Measurements from ENCODE around the gene ING2. TPM values are rescaled to one million over a fixed set of nuclear protein-coding genes. Genes with fewer than 3 reads are reported as not detected.
"Not testable (repeated sequence)": the region's sequence is repeated elsewhere in the genome, so short reads cannot be mapped to it uniquely, and the experiment has no call there.

Gene ING2, protein sequence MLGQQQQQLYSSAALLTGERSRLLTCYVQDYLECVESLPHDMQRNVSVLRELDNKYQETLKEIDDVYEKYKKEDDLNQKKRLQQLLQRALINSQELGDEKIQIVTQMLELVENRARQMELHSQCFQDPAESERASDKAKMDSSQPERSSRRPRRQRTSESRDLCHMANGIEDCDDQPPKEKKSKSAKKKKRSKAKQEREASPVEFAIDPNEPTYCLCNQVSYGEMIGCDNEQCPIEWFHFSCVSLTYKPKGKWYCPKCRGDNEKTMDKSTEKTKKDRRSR
- 17.0 TPM for polyA plus RNA-seq (2013, experiment 1 of 2)
- 19.0 TPM for polyA plus RNA-seq (2013, experiment 2 of 2)

DNA sequence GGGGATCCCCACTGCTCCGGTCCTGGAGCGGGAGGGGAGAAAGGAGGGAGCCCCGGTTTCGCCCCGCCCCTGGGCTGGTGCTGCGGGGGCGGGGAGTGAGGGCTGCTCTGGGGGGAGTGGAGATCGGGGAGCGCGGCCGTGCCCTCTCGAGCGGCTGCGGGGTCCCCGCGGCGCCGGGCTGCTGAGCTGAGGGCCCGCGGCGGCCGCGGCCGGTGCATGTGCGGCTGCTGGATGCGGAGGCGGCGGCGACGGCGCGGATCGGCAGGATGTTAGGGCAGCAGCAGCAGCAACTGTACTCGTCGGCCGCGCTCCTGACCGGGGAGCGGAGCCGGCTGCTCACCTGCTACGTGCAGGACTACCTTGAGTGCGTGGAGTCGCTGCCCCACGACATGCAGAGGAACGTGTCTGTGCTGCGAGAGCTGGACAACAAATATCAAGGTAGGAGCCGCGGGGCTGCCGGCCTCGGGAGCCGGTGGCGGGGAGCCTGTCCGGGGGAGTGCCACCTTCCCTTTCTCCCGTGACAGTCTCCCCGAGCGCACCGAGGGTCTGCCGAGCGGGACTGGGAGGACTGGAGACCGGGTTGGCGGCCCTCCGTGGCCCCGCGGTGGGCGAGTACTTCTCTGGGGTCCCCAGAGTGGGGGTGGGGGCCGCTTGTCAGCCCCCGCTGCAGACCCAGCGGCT, at the start of gene ING2:
Gene ING2, plus strand, starts transcription at position 129 of the 681 bp plus-strand sequence. Its CDS starts 138 bp downstream, at position 267.
- Histone ChIP-seq H3K23ac (ENCODE audit: low read length) (peak within 1 kb of the TSS; percentile 15), H2BK15ac (replicated peaks; ENCODE audit: low read depth) (no peak within 1 kb of the TSS), H3K4me2 (ENCODE audit: low read length) (peak within 1 kb of the TSS; percentile 92), H3K27ac (ENCODE audit: low read depth, low read length) (peak within 1 kb of the TSS; percentile 100), H3K4me3 (ENCODE audit: low read length) (peak within 1 kb of the TSS; percentile 91), H3K27me3 (ENCODE audit: insufficient read depth, low read length, poor library complexity) (no peaks in the 10 kb centered on the region), H4K5ac (ENCODE audit: low read length) (no peak within 1 kb of the TSS), H3K36me3 (ENCODE audit: control insufficient read depth, insufficient read depth, low read length) (no peaks in the 10 kb centered on the region), H3K9ac (ENCODE audit: low read length) (peak within 1 kb of the TSS; percentile 93), H2BK120ac (ENCODE audit: low read depth, low read length) (peak within 1 kb of the TSS; percentile 69), H3K79me1 (ENCODE audit: low read length) (peaks cover 4% of the 10 kb centered on the region), H2AK5ac (ENCODE audit: low read length) (no peak within 1 kb of the TSS), H3K4me1 (ENCODE audit: control insufficient read depth, low read depth, low read length) (peaks cover 3% of the 10 kb centered on the region), H2BK5ac (ENCODE audit: low read length) (peak within 1 kb of the TSS; percentile 77), H3K4ac (ENCODE audit: low read depth, low read length) (peak within 1 kb of the TSS; percentile 89), H4K8ac (ENCODE audit: low read depth, low read length) (no peak within 1 kb of the TSS), H3K56ac (ENCODE audit: low read length) (peak within 1 kb of the TSS; percentile 96), H3K18ac (ENCODE audit: low read length) (peak within 1 kb of the TSS; percentile 94), H3K79me2 (ENCODE audit: control insufficient read depth, insufficient read depth, low read length) (peaks cover 5% of the 10 kb centered on the region)
- DNase-seq, result peak; percentile 77
- no CpG with 5 or more reads among the region's 68 CpGs for WGBS (ENCODE audit: extremely low coverage, insufficient coverage, low lambda C conversion rate)

DNA sequence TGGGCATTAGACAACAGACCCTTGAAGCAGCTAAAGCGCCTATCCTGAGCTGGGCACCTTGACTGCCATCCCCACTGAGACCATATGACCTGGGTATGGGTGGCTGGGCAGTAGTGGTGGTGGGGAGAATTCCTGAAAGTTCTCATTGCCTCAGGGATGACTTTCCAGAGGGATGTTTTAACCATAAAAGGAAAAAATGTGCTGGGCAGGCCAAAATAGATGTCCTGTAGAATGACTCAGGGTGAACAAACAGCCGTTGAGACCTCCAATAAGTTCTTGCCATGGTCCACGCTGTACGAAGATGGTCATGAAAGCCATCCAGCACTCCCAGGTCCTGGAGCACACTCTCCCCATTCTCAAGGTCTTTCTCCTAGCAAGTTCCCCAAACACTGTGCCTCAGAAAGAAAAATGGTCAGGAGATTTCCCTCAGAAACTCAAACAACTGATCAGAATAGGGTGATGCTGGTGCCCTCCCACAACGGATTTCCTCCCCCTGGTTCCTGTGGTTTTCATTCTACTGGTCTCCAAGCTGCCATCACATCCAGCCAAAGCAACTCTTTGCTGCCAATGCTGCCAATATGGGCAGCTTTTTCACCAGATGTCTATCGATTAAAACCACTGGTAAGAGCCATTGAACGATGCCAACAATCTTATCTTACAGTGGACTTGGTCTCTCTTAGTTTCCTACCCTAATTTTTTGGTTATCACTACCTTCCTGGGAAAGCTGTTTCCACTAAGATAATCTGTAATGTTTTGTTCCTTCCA, 49.2 kb upstream of the ING2 start:
- WGBS (ENCODE audit: extremely low coverage, insufficient coverage, low lambda C conversion rate), result no CpG with 5 or more reads among the region's 7 CpGs
- Histone ChIP-seq H2BK5ac (ENCODE audit: low read length) (no peak overlapping the region), H3K4me3 (ENCODE audit: low read length) (no peak overlapping the region), H3K4me2 (ENCODE audit: low read length) (no peak overlapping the region), H2BK15ac (replicated peaks; ENCODE audit: low read depth) (no peak overlapping the region), H3K18ac (ENCODE audit: low read length) (no peak overlapping the region), H3K27me3 (ENCODE audit: insufficient read depth, low read length, poor library complexity) (no peaks in the 10 kb centered on the region), H3K56ac (ENCODE audit: low read length) (no peak overlapping the region), H3K23ac (ENCODE audit: low read length) (no peak overlapping the region), H3K27ac (ENCODE audit: low read depth, low read length) (no peak overlapping the region), H3K79me1 (ENCODE audit: low read length) (no peaks in the 10 kb centered on the region), H2BK120ac (ENCODE audit: low read depth, low read length) (no peak overlapping the region), H3K36me3 (ENCODE audit: control insufficient read depth, insufficient read depth, low read length) (no peaks in the 10 kb centered on the region), H3K79me2 (ENCODE audit: control insufficient read depth, insufficient read depth, low read length) (no peaks in the 10 kb centered on the region), H3K4ac (ENCODE audit: low read depth, low read length) (no peak overlapping the region), H2AK5ac (ENCODE audit: low read length) (no peak overlapping the region), H3K9ac (ENCODE audit: low read length) (no peak overlapping the region), H4K8ac (ENCODE audit: low read depth, low read length) (no peak overlapping the region), H3K4me1 (ENCODE audit: control insufficient read depth, low read depth, low read length) (no peaks in the 10 kb centered on the region), H4K5ac (ENCODE audit: low read length) (no peak overlapping the region)
- no peak for DNase-seq

DNA sequence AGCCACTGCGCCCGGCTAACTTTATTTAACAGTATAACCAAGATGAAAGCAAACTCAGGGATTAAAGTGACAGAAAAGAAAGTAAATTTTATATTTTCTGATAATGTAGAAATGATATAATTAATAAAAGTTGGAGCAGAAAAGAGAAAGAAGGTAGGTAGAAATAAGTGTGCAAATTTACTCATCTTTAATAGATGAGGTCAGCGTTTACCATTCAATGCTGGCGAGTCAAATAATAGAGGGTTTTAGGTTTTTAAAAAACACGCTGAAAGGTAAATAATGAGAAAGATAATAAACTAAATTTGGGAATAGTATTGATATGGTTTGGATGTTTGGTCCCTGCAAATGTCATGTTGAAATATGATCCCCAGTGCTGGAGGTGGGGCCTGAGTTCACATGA, 46.9 kb upstream of the ING2 start:
- no peak for DNase-seq
- Histone ChIP-seq H3K27me3 (ENCODE audit: insufficient read depth, low read length, poor library complexity) (no peaks in the 10 kb centered on the region), H4K8ac (ENCODE audit: low read depth, low read length) (no peak overlapping the region), H3K79me2 (ENCODE audit: control insufficient read depth, insufficient read depth, low read length) (no peaks in the 10 kb centered on the region), H2BK5ac (ENCODE audit: low read length) (no peak overlapping the region), H3K56ac (ENCODE audit: low read length) (no peak overlapping the region), H3K4me3 (ENCODE audit: low read length) (no peak overlapping the region), H2AK5ac (ENCODE audit: low read length) (no peak overlapping the region), H2BK120ac (ENCODE audit: low read depth, low read length) (no peak overlapping the region), H3K9ac (ENCODE audit: low read length) (no peak overlapping the region), H3K18ac (ENCODE audit: low read length) (no peak overlapping the region), H2BK15ac (replicated peaks; ENCODE audit: low read depth) (no peak overlapping the region), H3K4me2 (ENCODE audit: low read length) (no peak overlapping the region), H3K79me1 (ENCODE audit: low read length) (no peaks in the 10 kb centered on the region), H3K4ac (ENCODE audit: low read depth, low read length) (no peak overlapping the region), H4K5ac (ENCODE audit: low read length) (no peak overlapping the region), H3K23ac (ENCODE audit: low read length) (no peak overlapping the region), H3K27ac (ENCODE audit: low read depth, low read length) (no peak overlapping the region), H3K4me1 (ENCODE audit: control insufficient read depth, low read depth, low read length) (no peaks in the 10 kb centered on the region), H3K36me3 (ENCODE audit: control insufficient read depth, insufficient read depth, low read length) (no peaks in the 10 kb centered on the region)
- WGBS (ENCODE audit: extremely low coverage, insufficient coverage, low lambda C conversion rate), result 0% methylated on average over 1 of the region's 5 CpGs

DNA sequence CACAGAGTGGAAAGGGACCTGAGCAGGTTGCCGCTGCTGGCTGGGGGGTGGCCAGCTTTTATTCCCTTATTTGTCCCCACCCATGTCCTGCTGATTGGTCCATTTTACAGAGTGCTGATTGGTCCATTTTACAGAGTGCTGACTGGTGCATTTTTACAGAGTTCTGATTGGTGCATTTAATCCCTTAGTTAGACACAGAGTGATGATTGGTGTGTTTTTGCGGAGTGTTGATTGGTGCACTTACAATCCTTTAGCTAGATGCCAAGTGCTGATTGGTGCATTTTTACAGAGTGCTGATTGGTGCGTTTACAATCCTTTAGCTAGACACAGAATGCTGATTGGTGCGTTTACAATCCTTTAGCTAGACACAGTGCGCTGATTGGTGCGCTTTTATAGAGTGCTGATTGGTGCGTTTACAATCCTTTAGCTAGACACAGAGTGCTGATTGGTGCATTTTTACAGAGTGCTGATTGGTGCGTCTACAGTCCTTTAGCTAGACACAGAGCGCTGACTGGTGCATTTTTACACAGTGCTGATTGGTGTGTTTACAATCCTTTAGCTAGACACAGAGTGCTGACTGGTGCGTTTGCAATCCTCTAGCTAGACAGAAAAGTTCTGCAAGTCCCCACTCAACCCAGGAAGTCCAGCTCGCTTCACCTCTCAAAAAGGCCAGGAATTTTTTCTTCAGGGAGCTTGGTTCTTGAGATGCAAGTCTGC, 40.8 kb upstream of the ING2 start:
- H2BK5ac ChIP-seq (ENCODE audit: low read length); H3K79me2 ChIP-seq (ENCODE audit: control insufficient read depth, insufficient read depth, low read length); H2AK5ac ChIP-seq (ENCODE audit: low read length); H3K27ac ChIP-seq (ENCODE audit: low read depth, low read length); H3K36me3 ChIP-seq (ENCODE audit: control insufficient read depth, insufficient read depth, low read length); H4K8ac ChIP-seq (ENCODE audit: low read depth, low read length); H3K27me3 ChIP-seq (ENCODE audit: insufficient read depth, low read length, poor library complexity); H3K4me3 ChIP-seq (ENCODE audit: low read length); H3K4ac ChIP-seq (ENCODE audit: low read depth, low read length); H3K79me1 ChIP-seq (ENCODE audit: low read length); H2BK120ac ChIP-seq (ENCODE audit: low read depth, low read length); H3K56ac ChIP-seq (ENCODE audit: low read length); H2BK15ac ChIP-seq (replicated peaks; ENCODE audit: low read depth); H4K5ac ChIP-seq (ENCODE audit: low read length); H3K18ac ChIP-seq (ENCODE audit: low read length); H3K4me2 ChIP-seq (ENCODE audit: low read length); H3K23ac ChIP-seq (ENCODE audit: low read length); H3K4me1 ChIP-seq (ENCODE audit: control insufficient read depth, low read depth, low read length); DNase-seq; H3K9ac ChIP-seq (ENCODE audit: low read length): not testable (repeated sequence)
- WGBS (ENCODE audit: extremely low coverage, insufficient coverage, low lambda C conversion rate), result no CpG with 5 or more reads among the region's 11 CpGs

DNA sequence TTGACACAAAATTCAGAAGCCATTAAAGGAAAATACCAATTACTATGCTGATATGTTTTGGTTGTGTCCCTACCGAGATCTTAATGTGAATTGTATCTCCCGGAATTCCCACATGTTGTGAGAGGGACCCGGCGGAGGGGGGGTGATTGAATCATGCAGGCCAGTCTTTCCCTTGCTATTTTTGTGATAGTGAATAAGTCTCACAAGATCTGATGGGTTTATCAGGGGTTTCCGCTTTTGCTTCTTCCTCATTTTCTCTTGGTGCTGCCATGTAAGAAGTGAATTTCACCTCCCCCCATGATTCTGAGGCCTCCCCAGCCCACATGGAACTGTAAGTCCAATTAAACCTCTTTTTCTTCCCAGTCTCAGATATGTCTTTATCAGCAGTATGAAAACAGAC, 39.0 kb upstream of the ING2 start:
- not testable (repeated sequence) for H3K23ac ChIP-seq (ENCODE audit: low read length); H3K4me2 ChIP-seq (ENCODE audit: low read length); H3K79me1 ChIP-seq (ENCODE audit: low read length); H4K5ac ChIP-seq (ENCODE audit: low read length); H3K79me2 ChIP-seq (ENCODE audit: control insufficient read depth, insufficient read depth, low read length); H2BK120ac ChIP-seq (ENCODE audit: low read depth, low read length); H2AK5ac ChIP-seq (ENCODE audit: low read length); H2BK5ac ChIP-seq (ENCODE audit: low read length); H3K4ac ChIP-seq (ENCODE audit: low read depth, low read length); H3K27ac ChIP-seq (ENCODE audit: low read depth, low read length); H3K18ac ChIP-seq (ENCODE audit: low read length); H3K9ac ChIP-seq (ENCODE audit: low read length); H3K4me1 ChIP-seq (ENCODE audit: control insufficient read depth, low read depth, low read length); H3K36me3 ChIP-seq (ENCODE audit: control insufficient read depth, insufficient read depth, low read length); H4K8ac ChIP-seq (ENCODE audit: low read depth, low read length); H3K56ac ChIP-seq (ENCODE audit: low read length); H3K27me3 ChIP-seq (ENCODE audit: insufficient read depth, low read length, poor library complexity); H3K4me3 ChIP-seq (ENCODE audit: low read length); H2BK15ac ChIP-seq (replicated peaks; ENCODE audit: low read depth)
- DNase-seq, result peak; percentile 53
- WGBS (ENCODE audit: extremely low coverage, insufficient coverage, low lambda C conversion rate), result no CpG with 5 or more reads among the region's 5 CpGs
